ENCODE results near the gene PXDC1. TPM values are rescaled to one million over a fixed set of nuclear protein-coding genes. Genes with fewer than 3 reads are reported as not detected.
"Not testable (repeated sequence)": the region's sequence is repeated elsewhere in the genome, so short reads cannot be mapped to it uniquely, and the experiment has no call there.

Gene PXDC1
- total RNA-seq, 6 experiments from 2014 or later, result 50.5 to 250 (median 97.5) TPM

- Histone ChIP-seq H3K4me3 (no peak overlapping the region), H3K4me1 (no peaks in the 10 kb centered on the region), H3K36me3 (no peaks in the 10 kb centered on the region), H3K27me3 (no peaks in the 10 kb centered on the region), H3K9me3 (no peaks in the 10 kb centered on the region), H3K27ac (no peak overlapping the region)
- DNase-seq, result no peak
- intact Hi-C loops (cut with DNase I), result no loop called here
- no peak for ATAC-seq
- 65% methylated on average over 2 of the region's 3 CpGs for WGBS (ENCODE audit: insufficient coverage, low coverage, low lambda C conversion rate, missing lambda C conversion rate)
- no peak for TF ChIP-seq CTCF (IDR thresholded peaks at IDR 0.05)
- TF ChIP-seq POLR2A (IDR thresholded peaks at IDR 0.05), result no peak
These were observed 5.0 kb upstream of the PXDC1 start for GRCh38 chr6:3756546-3756945.

GRCh38 chr6:3755637-3756545 is 4.4 kb upstream of the PXDC1 start:
- Histone ChIP-seq H3K4me3 (no peak overlapping the region), H3K27me3 (no peaks in the 10 kb centered on the region), H3K27ac (no peak overlapping the region), H3K9me3 (no peaks in the 10 kb centered on the region), H3K4me1 (no peaks in the 10 kb centered on the region), H3K36me3 (no peaks in the 10 kb centered on the region)
- no peak for ATAC-seq
- TF ChIP-seq CTCF (IDR thresholded peaks at IDR 0.05) (no peak), POLR2A (IDR thresholded peaks at IDR 0.05) (no peak)
- WGBS (ENCODE audit: insufficient coverage, low coverage, low lambda C conversion rate, missing lambda C conversion rate), result 53% methylated on average over 11 of the region's 11 CpGs
- DNase-seq, result no peak
- intact Hi-C loops (cut with DNase I), result no loop called here

GRCh38 chr6:3754776-3755175 is 3.3 kb upstream of the PXDC1 start:
- Histone ChIP-seq H3K4me1 (no peaks in the 10 kb centered on the region), H3K27me3 (no peaks in the 10 kb centered on the region), H3K27ac (no peak overlapping the region), H3K4me3 (no peak overlapping the region), H3K36me3 (no peaks in the 10 kb centered on the region), H3K9me3 (no peaks in the 10 kb centered on the region)
- 87% methylated on average over 3 of the region's 3 CpGs for WGBS (ENCODE audit: insufficient coverage, low coverage, low lambda C conversion rate, missing lambda C conversion rate)
- TF ChIP-seq CTCF (IDR thresholded peaks at IDR 0.05), result no peak
- TF ChIP-seq POLR2A (IDR thresholded peaks at IDR 0.05), result no peak
- intact Hi-C loops (cut with DNase I), result no loop called here
- DNase-seq (no peak), ATAC-seq (no peak)

GRCh38 chr6:3754032-3754725 is 2.7 kb upstream of the PXDC1 start:
- WGBS (ENCODE audit: insufficient coverage, low coverage, low lambda C conversion rate, missing lambda C conversion rate), result 88% methylated on average over 14 of the region's 15 CpGs
- H3K9me3 ChIP-seq; H3K27ac ChIP-seq; ATAC-seq; H3K4me3 ChIP-seq; H3K4me1 ChIP-seq; H3K27me3 ChIP-seq; H3K36me3 ChIP-seq; intact Hi-C loops (cut with DNase I): not testable (repeated sequence)
- peak in 1 of 3 donors; percentile 7 for DNase-seq

All from right lobe of liver (tissue), 6 donors.